Progenitor cell of endocrine pancreas (in vitro differentiated cells): ENCODE results near the gene SUDS3. TPM values are rescaled to one million over a fixed set of nuclear protein-coding genes. Genes with fewer than 3 reads are reported as not detected.

Experiments
- DNase-seq: peaks from one replicate; pipeline ENCODE4 v3.0.0; 2021; ENCODE audit warnings: low spot score; ENCODE audit not compliant: unreplicated experiment
- H3K27ac Mint-ChIP-seq: 2 replicates; pipeline ENCODE4 v1.8.0; 2021; ENCODE audit warnings: mild to moderate bottlenecking, moderate library complexity, mixed read lengths
- H3K27me3 Mint-ChIP-seq: 2 replicates; pipeline ENCODE4 v1.8.0; 2021; ENCODE audit warnings: mixed read lengths
- H3K36me3 Mint-ChIP-seq: 2 replicates; pipeline ENCODE4 v1.8.0; 2022; ENCODE audit warnings: mixed read lengths; ENCODE audit not compliant: insufficient read depth
- H3K4me1 Mint-ChIP-seq: 2 replicates; pipeline ENCODE4 v1.8.0; 2021; ENCODE audit warnings: low read depth, mixed read lengths
- H3K4me3 Mint-ChIP-seq: 2 replicates; pipeline ENCODE4 v1.8.0; 2021; ENCODE audit warnings: low read depth, mild to moderate bottlenecking, moderate library complexity, mixed read lengths
- H3K9me3 Mint-ChIP-seq: 2 replicates; pipeline ENCODE4 v1.8.0; 2021; ENCODE audit warnings: low read depth, mixed read lengths
- total RNA-seq: library from RNA; stranded (reverse); gene quantifications from 2 replicates; pipeline ENCODE4 v1.2.1, GENCODE V29; 2021
- TF ChIP-seq, protein P1 (sequence below): fragments of 200-600 bp; sonication (generic); IDR thresholded peaks from one replicate; pipeline ENCODE4 v1.5.0; 2021; ENCODE audit warnings: antibody characterized with exemption, mild to moderate bottlenecking; ENCODE audit not compliant: unreplicated experiment

SUDS3 gene
- total RNA-seq, 1 donor from 2014 or later: 57.8 TPM

GRCh38 chr12:118372541-118373495 lies 3.5 kb upstream of the SUDS3 start, which contains the start of gene TAOK3:
TSS of gene TAOK3 (minus strand) at chr12:118372907. CDS start at chr12:118255567, 117,340 bp downstream.
- Mint-ChIP-seq H3K36me3 (no peaks in the 10 kb centered on the region), H3K27me3 (peaks cover 9% of the 10 kb centered on the region), H3K4me3 (peak within 1 kb of the TSS; percentile 88), H3K9me3 (no peaks in the 10 kb centered on the region), H3K4me1 (peaks cover 34% of the 10 kb centered on the region), H3K27ac (peak within 1 kb of the TSS; percentile 97)
- TF ChIP-seq, protein P1, sequence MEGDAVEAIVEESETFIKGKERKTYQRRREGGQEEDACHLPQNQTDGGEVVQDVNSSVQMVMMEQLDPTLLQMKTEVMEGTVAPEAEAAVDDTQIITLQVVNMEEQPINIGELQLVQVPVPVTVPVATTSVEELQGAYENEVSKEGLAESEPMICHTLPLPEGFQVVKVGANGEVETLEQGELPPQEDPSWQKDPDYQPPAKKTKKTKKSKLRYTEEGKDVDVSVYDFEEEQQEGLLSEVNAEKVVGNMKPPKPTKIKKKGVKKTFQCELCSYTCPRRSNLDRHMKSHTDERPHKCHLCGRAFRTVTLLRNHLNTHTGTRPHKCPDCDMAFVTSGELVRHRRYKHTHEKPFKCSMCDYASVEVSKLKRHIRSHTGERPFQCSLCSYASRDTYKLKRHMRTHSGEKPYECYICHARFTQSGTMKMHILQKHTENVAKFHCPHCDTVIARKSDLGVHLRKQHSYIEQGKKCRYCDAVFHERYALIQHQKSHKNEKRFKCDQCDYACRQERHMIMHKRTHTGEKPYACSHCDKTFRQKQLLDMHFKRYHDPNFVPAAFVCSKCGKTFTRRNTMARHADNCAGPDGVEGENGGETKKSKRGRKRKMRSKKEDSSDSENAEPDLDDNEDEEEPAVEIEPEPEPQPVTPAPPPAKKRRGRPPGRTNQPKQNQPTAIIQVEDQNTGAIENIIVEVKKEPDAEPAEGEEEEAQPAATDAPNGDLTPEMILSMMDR: no peak
- peak; percentile 95 for DNase-seq

- Mint-ChIP-seq H3K4me1 (peaks cover 37% of the 10 kb centered on the region), H3K27me3 (peaks cover 9% of the 10 kb centered on the region), H3K9me3 (no peaks in the 10 kb centered on the region), H3K27ac (peak overlapping the region; percentile 97), H3K4me3 (peak overlapping the region; percentile 88), H3K36me3 (no peaks in the 10 kb centered on the region)
- no peak for DNase-seq
- TF ChIP-seq, protein P1: no peak
Measured at GRCh38 chr12:118373616-118374015, 2.7 kb upstream of the SUDS3 start.

- H3K9me3 Mint-ChIP-seq: no peaks in the 10 kb centered on the region
- peaks cover 37% of the 10 kb centered on the region for H3K4me1 Mint-ChIP-seq
- peak overlapping the region; percentile 88 for H3K4me3 Mint-ChIP-seq
- TF ChIP-seq, protein P1: no peak
- peaks cover 9% of the 10 kb centered on the region for H3K27me3 Mint-ChIP-seq
- H3K36me3 Mint-ChIP-seq: no peaks in the 10 kb centered on the region
- H3K27ac Mint-ChIP-seq: no peak overlapping the region
- DNase-seq: no peak
Measured at GRCh38 chr12:118374126-118374725, 2.1 kb upstream of the SUDS3 start.

DNA sequence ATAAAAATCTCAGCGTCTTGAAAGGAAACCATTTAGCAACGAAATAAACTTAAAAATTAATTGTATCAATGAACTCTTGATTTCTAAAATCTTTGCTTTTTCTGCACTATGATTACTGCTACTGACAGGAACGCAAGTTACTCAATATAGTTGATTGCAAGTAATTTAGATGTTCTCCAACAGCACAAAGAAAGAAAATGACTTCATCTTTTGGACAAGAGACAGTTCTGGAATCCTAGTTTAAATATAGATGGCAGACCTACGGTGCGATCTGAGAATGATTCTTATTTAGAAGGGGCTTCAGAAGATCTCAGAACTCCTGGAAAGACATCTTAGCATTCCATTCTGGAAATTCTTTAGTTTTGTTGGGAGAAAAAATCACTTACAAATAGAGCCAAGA lies 1.4 kb upstream of the SUDS3 start:
- H3K4me3 Mint-ChIP-seq: no peak overlapping the region
- DNase-seq: no peak
- TF ChIP-seq, protein P1: no peak
- peaks cover 9% of the 10 kb centered on the region for H3K27me3 Mint-ChIP-seq
- peaks cover 2% of the 10 kb centered on the region for H3K36me3 Mint-ChIP-seq
- peak overlapping the region; percentile 20 for H3K27ac Mint-ChIP-seq
- H3K9me3 Mint-ChIP-seq: no peaks in the 10 kb centered on the region
- peaks cover 37% of the 10 kb centered on the region for H3K4me1 Mint-ChIP-seq

- no peaks in the 10 kb centered on the region for H3K9me3 Mint-ChIP-seq
- DNase-seq: no peak
- TF ChIP-seq, protein P1: no peak
- peak overlapping the region; percentile 100 for H3K27ac Mint-ChIP-seq
- peaks cover 37% of the 10 kb centered on the region for H3K4me1 Mint-ChIP-seq
- peak overlapping the region; percentile 95 for H3K4me3 Mint-ChIP-seq
- peaks cover 4% of the 10 kb centered on the region for H3K36me3 Mint-ChIP-seq
- H3K27me3 Mint-ChIP-seq: peaks cover 8% of the 10 kb centered on the region
Measured at GRCh38 chr12:118375348-118375747, 1.0 kb upstream of the SUDS3 start.
